Measurements from ENCODE around the gene HCAR3.
"Not testable (repeated sequence)": the region's sequence is repeated elsewhere in the genome, so short reads cannot be mapped to it uniquely, and the experiment has no call there.

Gene HCAR3

DNA sequence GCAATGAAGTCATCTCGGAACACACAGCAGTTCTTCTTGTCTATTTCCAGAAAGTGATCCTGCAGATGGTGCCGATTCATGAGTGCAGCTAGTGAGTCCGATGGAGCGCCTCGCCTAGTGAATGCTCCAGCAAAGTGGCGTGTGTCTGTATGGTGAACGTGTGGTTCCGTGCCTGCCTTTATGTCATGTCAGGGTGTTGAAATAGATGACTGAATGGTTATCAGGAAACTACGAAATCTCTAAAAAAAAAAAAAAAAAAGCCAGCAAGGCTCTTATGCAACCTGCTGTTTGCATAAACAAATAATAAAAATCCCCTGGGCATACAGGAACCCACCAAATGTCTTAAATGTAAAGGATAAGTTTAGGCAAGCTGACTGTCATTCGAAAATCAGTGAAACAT is at the start of gene HCAR3:
HCAR3 (minus strand) TSS at position 154 of the 400 bp plus-strand sequence; CDS start at position 80, 74 bp downstream.
- DNase-seq: not testable (repeated sequence)

GRCh38 chr12:122757568-122757967 is 41.0 kb upstream of the HCAR3 start:
- DNase-seq: no peak

GRCh38 chr12:122754790-122755189 is 38.2 kb upstream of the HCAR3 start:
- DNase-seq: no peak

- no peak for DNase-seq
Measured at GRCh38 chr12:122753319-122753650, 36.7 kb upstream of the HCAR3 start.

- peak; percentile 99 for DNase-seq
Measured at GRCh38 chr12:122752464-122753318, 36.1 kb upstream of the HCAR3 start, which contains the start of gene DENR. DENR (plus strand) TSS chr12:122752824; CDS start chr12:122753702, 878 bp downstream.

GRCh38 chr12:122750781-122751515 is 34.3 kb upstream of the HCAR3 start:
- DNase-seq: not testable (repeated sequence)

DNA sequence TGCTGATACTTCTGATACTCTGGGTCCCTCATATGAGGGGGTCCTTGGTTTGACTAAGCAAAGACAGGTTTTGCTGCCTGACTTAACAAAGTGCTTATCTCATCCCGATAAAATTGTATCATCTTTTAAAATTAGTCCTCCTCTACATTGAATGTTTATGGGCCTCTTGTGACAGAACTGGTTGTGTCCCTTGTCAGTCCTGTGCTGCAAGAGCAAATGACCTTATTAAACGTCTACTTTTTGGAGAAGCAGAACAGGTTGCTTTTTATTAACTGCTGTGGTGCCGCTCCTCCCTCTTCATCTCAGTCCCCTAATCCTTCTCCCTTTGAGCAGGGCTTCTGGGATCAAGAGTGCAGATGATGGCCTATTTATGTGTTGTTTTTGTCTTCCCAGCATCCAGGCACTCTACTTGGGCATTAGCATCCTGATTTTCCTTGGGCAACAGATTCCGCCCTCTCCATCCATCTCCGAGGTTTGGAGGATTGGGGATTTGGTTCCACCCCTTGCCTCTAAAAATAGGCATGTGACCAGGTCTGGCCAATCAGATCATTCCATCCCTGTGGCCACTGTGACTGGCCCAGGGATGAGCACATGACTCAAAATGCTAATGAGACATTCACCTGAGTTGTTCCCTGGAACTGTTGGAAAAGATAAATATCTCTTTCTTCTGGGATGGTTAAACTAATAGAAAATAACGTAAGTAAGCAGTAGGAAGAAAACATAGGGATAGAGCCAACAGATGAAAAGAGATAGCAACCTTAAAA is 33.1 kb upstream of the HCAR3 start:
- no peak for DNase-seq

GRCh38 chr12:122747224-122748135 is 30.9 kb upstream of the HCAR3 start:
- DNase-seq: no peak

DNA sequence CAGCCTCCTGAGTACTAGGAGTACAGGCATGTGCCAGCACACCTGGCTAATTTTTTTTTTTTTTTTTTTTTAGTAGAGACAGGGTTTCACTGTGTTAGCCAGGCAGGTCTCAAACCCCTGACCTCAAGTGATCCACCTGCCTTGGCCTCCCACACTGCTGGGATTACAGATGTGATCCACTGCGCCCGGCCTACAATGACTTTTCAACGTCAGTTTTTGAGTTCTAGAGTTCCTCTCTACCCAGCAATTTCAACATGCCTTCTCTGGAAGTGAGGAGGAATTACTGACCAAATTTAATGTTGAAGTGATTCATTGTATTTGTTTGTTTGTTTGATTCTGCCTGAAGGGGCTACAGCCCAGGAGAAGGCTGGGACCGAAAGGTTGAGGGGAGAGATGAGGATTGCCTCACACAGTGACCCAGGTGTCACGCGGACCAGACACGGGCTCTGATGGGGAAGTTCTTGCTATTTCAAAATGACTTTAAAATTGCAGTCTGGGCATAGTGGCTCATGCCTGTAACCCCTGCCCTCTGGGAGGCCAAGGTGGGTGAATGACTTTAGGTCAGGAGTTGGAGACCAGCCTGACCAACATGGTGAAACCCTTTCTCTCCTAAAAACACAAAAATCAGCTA is 27.4 kb upstream of the HCAR3 start:
- no peak for DNase-seq

- DNase-seq: no peak
Measured at GRCh38 chr12:122740351-122740750, 23.7 kb upstream of the HCAR3 start.

- no peak for DNase-seq
Measured at GRCh38 chr12:122738571-122738970, 22.0 kb upstream of the HCAR3 start.

GRCh38 chr12:122732611-122733010 is 16.0 kb upstream of the HCAR3 start:
- no peak for DNase-seq

GRCh38 chr12:122732170-122732569 is 15.6 kb upstream of the HCAR3 start:
- DNase-seq: no peak

GRCh38 chr12:122730215-122731014 is 13.8 kb upstream of the HCAR3 start, which contains the start of gene HCAR1:
HCAR1 (minus strand) TSS chr12:122730844; CDS start chr12:122730339, 505 bp downstream.
- DNase-seq: no peak

DNA sequence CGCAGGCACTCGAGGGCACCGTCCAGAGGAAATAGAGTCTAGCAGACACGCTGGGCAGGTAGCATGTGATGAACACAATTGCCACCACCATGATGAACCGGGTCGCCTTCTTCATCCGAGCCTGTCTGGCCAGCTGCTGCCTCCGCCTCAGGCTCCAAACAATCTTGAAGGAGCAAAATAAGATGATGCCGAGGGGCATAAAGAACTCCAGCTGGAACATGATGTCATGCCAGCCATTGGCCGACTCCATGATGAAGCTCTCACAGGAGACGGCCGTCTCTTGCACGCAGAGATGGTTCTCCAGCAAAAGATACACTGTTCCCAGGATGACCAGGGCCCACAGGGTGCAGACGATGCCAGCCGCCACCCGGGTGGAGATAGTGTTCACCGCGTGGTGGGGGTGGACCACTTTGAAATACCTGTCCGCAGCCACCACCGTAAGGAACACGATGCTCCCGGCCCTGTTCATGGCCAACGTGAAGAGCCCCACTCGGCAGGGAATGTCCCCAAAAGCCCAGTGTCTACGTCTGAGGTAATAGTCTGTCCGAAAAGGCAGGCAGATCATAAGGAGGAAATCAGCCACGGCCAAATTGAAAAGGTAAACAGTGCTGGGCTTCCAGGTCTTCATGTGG is 13.1 kb upstream of the HCAR3 start:
- no peak for DNase-seq

- no peak for DNase-seq
Measured at GRCh38 chr12:122726080-122726558, 9.5 kb upstream of the HCAR3 start.

DNA sequence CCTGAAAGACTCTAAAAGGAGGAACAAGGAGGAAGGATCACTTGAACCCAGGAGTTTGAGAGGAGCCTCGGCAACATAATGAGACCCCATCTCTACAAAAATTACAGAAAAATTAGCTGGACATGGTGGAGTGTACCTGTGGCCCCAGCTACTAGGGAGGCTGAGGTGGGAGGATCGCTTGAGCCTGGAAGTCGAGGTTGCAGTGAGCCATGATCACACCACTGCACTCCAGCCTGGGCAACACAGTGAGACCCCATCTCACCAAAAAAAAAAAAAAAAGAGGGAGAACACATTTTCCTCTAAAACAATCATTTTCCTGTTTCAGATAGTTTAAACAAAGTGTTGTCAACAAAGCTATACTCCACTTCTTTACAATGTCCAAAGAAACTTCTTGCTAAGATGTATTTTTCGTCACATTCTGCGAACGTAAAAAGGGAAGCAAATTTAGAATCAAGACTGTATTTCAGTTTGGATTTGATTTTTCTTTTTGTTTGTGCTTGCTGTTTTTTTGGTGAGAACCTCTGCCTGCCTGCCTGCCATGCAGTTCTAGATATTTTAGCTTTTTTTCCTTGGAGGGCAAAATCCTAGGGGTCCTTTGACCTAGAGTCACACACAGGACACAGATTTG is 9.0 kb upstream of the HCAR3 start:
- DNase-seq: no peak

DNA sequence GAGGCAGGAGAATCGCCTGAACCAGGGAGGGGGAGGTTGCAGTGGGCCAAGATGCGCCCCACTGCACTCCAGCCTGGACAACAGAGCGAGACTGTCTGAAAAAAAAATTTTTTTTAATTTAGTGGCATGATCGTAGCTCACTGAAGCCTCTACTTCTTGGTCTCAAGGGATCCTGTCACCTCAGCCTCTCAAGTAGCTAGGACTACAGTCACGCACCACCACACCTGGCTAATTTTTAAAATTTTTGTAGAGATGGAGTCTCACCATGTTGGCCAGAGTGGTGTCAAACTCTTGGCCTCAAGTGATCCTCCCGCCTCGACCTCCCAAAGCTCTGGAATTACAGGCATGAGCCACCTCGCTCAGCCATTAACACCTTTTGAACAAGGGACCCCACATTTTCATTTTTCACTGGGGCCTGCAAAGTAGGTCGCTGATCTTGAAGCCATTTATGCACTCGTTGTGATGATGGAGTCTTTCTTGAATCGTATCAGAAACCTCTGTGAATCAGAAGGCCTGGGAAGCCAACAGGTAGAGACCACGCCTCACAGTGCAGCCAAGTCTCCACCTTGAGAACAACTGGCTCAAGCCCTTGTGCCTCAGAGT is 8.1 kb upstream of the HCAR3 start:
- no peak for DNase-seq

- no peak for DNase-seq
Measured at GRCh38 chr12:122722387-122722786, 5.8 kb upstream of the HCAR3 start.
